GM19468 (cell line): Measurements from ENCODE around the gene SIL1.

Experiments used
- ATAC-seq: cut with Tn5 transposase; IDR thresholded peaks from one replicate; pipeline ENCODE4 v1.9.1; 2021; ENCODE audit warnings: mild to moderate bottlenecking, moderate library complexity, moderate number of reproducible peaks; ENCODE audit not compliant: unreplicated experiment; ENCODE audit errors: extremely low read depth

Gene SIL1

GRCh38 chr5:138951091-138951985 is 246.8 kb downstream of the SIL1 start:
- no peak for ATAC-seq

DNA sequence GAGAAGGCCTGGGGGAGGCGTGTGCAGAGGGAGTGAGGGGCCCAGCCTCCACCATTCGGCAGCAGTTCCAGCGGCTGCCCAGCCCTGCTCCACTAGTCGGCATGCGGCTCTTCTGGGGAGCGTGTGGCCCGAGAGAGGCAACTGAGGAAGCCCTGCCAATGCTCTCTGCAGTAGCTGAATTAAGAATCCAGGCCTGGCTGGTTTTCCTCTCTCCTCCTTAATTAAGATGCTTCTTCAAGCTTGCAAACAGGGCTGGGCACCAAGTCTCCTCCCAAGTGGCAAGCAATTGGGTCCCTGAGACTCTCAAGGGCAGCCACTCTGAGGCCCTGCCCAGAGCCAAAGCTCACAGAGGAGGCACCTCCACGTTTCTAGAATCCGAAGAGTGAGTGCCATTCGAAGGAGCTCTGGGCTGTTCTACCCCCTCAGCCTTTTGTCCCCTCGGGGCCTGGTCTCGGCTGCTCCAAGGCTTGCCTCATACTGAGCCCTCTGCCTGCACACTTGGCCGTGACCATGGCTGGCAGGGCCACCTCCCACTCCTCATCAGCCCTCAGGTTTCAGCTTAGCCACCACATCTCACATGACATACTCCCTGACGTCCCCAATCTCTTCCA is 247.6 kb downstream of the SIL1 start:
- ATAC-seq = no peak

DNA sequence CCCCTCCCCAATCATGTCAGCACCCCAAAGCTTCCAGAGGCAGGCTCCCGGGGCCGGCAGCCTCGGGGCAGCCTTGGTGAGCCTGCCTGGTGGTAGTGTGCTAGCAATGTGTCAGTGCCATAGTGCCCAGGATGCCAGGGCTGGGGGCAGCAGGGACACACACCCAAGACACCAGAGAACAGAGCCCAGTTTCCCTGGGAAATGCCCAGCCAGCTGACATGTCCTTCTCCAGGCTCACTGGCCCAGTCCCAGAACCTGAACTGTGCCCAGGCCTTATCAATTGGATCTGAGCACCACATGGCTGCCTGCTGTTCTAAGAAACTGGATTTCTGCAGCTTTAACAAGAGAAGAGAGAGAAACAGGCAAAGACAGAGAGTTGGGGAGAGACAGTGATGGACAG is 248.2 kb downstream of the SIL1 start:
- ATAC-seq = no peak

- no peak for ATAC-seq
Measured at GRCh38 chr5:138949223-138949574, 249.0 kb downstream of the SIL1 start.

GRCh38 chr5:138948471-138949222 is 249.5 kb downstream of the SIL1 start:
- no peak for ATAC-seq

GRCh38 chr5:138947780-138948179 is 250.4 kb downstream of the SIL1 start:
- ATAC-seq = no peak

DNA sequence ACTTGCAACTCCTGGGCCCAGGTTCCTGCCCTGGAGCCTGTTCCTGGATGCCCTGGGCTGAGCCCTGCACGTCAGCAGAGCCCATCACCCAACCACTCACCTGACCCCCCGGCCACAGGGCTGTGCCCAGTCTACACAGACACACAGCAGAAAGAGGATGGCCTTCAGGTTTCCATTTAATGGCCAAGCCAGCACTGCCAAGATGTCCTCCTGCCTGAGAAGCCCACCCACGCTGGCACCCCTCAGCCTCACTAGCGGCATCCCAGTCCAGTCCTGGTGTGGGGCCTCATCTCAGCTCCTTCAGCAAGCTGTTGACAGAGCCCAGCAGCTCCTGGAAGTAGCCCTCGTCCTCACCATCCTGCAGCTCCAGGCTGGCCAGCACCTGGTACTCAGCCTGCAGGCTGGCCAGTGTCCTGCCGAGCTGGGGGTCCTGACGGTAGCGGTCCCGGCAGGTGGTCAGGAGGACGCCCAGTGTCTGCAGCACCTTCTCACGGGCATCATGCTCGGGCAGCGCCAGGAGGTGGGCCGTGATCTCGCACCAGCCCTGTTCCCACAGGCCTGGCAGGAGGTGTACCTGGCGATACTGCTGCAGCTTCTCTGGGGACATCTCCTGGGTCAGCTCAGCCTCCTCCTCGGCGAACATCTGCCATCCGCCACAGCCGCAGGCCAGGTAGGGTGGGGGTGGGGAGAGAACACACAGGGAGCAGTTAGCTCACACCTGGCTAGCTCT is 251.2 kb downstream of the SIL1 start:
- no peak for ATAC-seq

DNA sequence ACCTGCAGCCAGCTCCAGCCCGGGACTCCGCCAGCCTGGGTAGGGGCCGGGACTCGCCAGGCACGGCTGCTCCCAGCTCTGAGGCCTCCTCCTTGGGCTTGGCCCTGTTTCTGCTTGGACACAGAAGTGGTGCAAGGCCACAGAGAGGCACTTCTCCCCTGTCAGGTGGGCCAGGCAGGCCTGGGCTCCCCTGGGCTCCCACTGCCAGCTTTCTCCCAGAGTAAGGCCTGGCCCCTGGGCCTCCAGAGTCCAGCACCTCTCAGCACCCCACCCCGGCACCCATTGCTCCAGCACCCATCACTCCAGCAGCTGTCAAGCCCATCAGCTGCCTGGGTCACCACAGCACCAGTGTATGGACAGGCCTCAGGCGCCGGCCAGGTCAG is 251.9 kb downstream of the SIL1 start:
- ATAC-seq = no peak

GRCh38 chr5:138945421-138946240 is 252.5 kb downstream of the SIL1 start:
- no peak for ATAC-seq

GRCh38 chr5:138944527-138945322 is 253.4 kb downstream of the SIL1 start:
- ATAC-seq = no peak

DNA sequence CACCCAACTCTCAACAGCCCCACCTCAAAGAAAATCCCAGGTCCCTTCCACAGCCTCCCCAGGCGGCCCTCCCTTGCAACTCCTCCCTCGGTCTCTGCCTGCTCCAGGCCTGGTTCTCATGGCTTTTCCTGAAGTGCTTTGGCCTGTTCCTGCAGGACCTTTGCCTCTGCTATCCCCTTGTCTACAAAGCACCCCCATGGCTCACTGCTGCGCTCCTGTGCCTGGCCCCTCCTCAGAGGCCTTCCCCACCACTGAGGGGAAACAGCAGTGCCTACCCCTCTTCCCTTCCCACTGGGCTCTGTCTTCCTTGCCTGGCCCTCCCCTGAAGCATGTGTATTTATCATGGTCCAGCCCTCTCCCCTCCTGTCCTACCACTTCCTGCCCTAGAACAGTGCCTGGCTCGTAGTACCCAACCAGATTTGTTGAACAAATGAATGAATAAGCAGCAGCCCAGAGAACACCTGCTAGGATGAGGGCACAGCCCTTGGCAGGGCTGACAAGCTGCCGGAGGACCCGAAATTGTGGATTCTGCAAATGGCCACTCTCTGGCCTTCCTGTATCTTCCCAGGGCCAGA is 254.5 kb downstream of the SIL1 start:
- ATAC-seq = no peak

- ATAC-seq = no peak
Measured at GRCh38 chr5:138942861-138943260, 255.3 kb downstream of the SIL1 start.

DNA sequence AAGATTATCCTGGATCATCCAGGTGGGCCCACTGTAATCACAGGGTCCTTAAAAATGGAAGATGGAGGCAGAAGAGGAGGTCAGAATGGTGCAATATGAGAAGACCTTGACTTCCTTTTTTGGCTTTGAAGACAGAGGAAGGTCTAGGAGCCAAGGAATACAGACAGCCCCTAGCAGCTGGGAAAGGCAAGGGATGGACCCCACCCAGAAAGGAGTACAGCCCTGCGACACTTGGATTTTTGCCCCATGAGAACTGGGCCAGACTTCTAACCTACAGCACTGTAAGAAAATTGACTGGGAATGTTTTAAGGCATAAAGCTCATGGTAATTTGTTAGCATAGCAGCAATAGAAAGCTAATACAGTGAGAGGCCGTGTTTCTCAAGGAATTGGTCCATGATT is 256.1 kb downstream of the SIL1 start:
- ATAC-seq = no peak

DNA sequence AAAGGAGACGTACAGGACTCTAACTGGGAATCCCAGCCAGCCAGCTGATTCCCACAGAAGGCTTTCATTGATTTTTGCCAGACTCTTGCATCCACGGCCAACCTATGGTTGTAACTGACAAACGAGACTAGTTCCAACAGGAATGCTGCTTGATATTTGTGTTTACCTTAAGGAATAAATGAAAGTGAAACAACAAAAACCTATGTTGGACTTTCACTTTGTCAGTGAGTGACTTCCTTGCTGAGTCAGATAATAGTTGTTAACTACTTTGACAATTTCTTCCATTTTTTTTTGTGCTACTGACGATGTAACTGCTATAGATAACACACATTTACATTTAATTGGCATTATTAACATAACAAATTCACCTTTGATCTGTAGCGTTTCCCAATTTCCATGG is 259.6 kb downstream of the SIL1 start:
- no peak for ATAC-seq

GRCh38 chr5:138937392-138938387 is 260.5 kb downstream of the SIL1 start:
- no peak for ATAC-seq

- ATAC-seq = no peak
Measured at GRCh38 chr5:138936968-138937345, 261.2 kb downstream of the SIL1 start.

GRCh38 chr5:138936225-138936967 is 261.8 kb downstream of the SIL1 start:
- no peak for ATAC-seq
